ENCODE results near the gene CPSF6.

The CPSF6 gene

GRCh38 chr12:69225251-69225910 lies 14.0 kb upstream of the CPSF6 start:
- H3K27ac ChIP-seq: no peak overlapping the region
- TF ChIP-seq CTCF (IDR thresholded peaks at IDR 0.05) (no peak), ZFX (IDR thresholded peaks at IDR 0.05; ENCODE audit: borderline replicate concordance) (no peak)

GRCh38 chr12:69231479-69231878 lies 7.9 kb upstream of the CPSF6 start:
- TF ChIP-seq ZFX (IDR thresholded peaks at IDR 0.05; ENCODE audit: borderline replicate concordance): no peak
- no peak for TF ChIP-seq CTCF (IDR thresholded peaks at IDR 0.05)
- H3K27ac ChIP-seq: no peak overlapping the region

- H3K27ac ChIP-seq: peak overlapping the region; percentile 90
- no peak for TF ChIP-seq ZFX (IDR thresholded peaks at IDR 0.05; ENCODE audit: borderline replicate concordance)
- no peak for TF ChIP-seq CTCF (IDR thresholded peaks at IDR 0.05)
Observed at GRCh38 chr12:69238589-69239351, 599 bp upstream of the CPSF6 start.

GRCh38 chr12:69239922-69240630 lies 707 bp downstream of the CPSF6 start:
- TF ChIP-seq CTCF (IDR thresholded peaks at IDR 0.05) (0 out of 2 replicates have a peak, but pooled peaks have one; percentile 2), ZFX (IDR thresholded peaks at IDR 0.05; ENCODE audit: borderline replicate concordance) (peak; percentile 79; the same call in 1 of the 2 replicates)
- peak overlapping the region; percentile 90 for H3K27ac ChIP-seq

GRCh38 chr12:69240631-69240995 lies 1.2 kb downstream of the CPSF6 start:
- peak overlapping the region; percentile 90 for H3K27ac ChIP-seq
- TF ChIP-seq ZFX (IDR thresholded peaks at IDR 0.05; ENCODE audit: borderline replicate concordance) (no peak), CTCF (IDR thresholded peaks at IDR 0.05) (no peak)

GRCh38 chr12:69241438-69242092 lies 2.2 kb downstream of the CPSF6 start:
- H3K27ac ChIP-seq: no peak overlapping the region
- no peak for TF ChIP-seq ZFX (IDR thresholded peaks at IDR 0.05; ENCODE audit: borderline replicate concordance)
- TF ChIP-seq CTCF (IDR thresholded peaks at IDR 0.05): no peak

Measured in 22Rv1 (cell line).